ENCODE measurements around the gene HHAT.
"Not testable (repeated sequence)": the region's sequence is repeated elsewhere in the genome, so short reads cannot be mapped to it uniquely, and the experiment has no call there.

The HHAT gene

GRCh38 chr1:210645582-210646257 lies 317.0 kb downstream of the HHAT start:
- H3K4me3 ChIP-seq (ENCODE audit: low read length): no peak overlapping the region
- no peak for TF ChIP-seq ZNF274 (IDR thresholded peaks at IDR 0.05; ENCODE audit: low read depth, low read length)

- TF ChIP-seq ZNF274 (IDR thresholded peaks at IDR 0.05; ENCODE audit: low read depth, low read length): no peak
- H3K4me3 ChIP-seq (ENCODE audit: low read length): no peak overlapping the region
These were observed 317.5 kb downstream of the HHAT start for GRCh38 chr1:210646258-210646616.

GRCh38 chr1:210647406-210648333 lies 319.0 kb downstream of the HHAT start:
- no peak for TF ChIP-seq ZNF274 (IDR thresholded peaks at IDR 0.05; ENCODE audit: low read depth, low read length)
- H3K4me3 ChIP-seq (ENCODE audit: low read length): no peak overlapping the region

GRCh38 chr1:210648588-210649269 lies 320.0 kb downstream of the HHAT start:
- no peak for TF ChIP-seq ZNF274 (IDR thresholded peaks at IDR 0.05; ENCODE audit: low read depth, low read length)
- H3K4me3 ChIP-seq (ENCODE audit: low read length): no peak overlapping the region

- TF ChIP-seq ZNF274 (IDR thresholded peaks at IDR 0.05; ENCODE audit: low read depth, low read length): no peak
- H3K4me3 ChIP-seq (ENCODE audit: low read length): no peak overlapping the region
These were observed 321.7 kb downstream of the HHAT start for GRCh38 chr1:210650403-210650802.

GRCh38 chr1:210652329-210652954 lies 323.7 kb downstream of the HHAT start:
- no peak for TF ChIP-seq ZNF274 (IDR thresholded peaks at IDR 0.05; ENCODE audit: low read depth, low read length)
- H3K4me3 ChIP-seq (ENCODE audit: low read length): no peak overlapping the region

GRCh38 chr1:210653771-210654170 lies 325.1 kb downstream of the HHAT start:
- TF ChIP-seq ZNF274 (IDR thresholded peaks at IDR 0.05; ENCODE audit: low read depth, low read length): no peak
- H3K4me3 ChIP-seq (ENCODE audit: low read length): no peak overlapping the region

GRCh38 chr1:210654176-210654981 lies 325.7 kb downstream of the HHAT start:
- H3K4me3 ChIP-seq (ENCODE audit: low read length): no peak overlapping the region
- TF ChIP-seq ZNF274 (IDR thresholded peaks at IDR 0.05; ENCODE audit: low read depth, low read length): no peak

- no peak overlapping the region for H3K4me3 ChIP-seq (ENCODE audit: low read length)
- no peak for TF ChIP-seq ZNF274 (IDR thresholded peaks at IDR 0.05; ENCODE audit: low read depth, low read length)
These were observed 326.8 kb downstream of the HHAT start for GRCh38 chr1:210655511-210655910.

- no peak overlapping the region for H3K4me3 ChIP-seq (ENCODE audit: low read length)
- TF ChIP-seq ZNF274 (IDR thresholded peaks at IDR 0.05; ENCODE audit: low read depth, low read length): no peak
These were observed 329.1 kb downstream of the HHAT start for GRCh38 chr1:210657806-210658205.

GRCh38 chr1:210661520-210661919 lies 332.8 kb downstream of the HHAT start:
- not testable (repeated sequence) for H3K4me3 ChIP-seq (ENCODE audit: low read length)

- TF ChIP-seq ZNF274 (IDR thresholded peaks at IDR 0.05; ENCODE audit: low read depth, low read length): no peak
- no peak overlapping the region for H3K4me3 ChIP-seq (ENCODE audit: low read length)
These were observed 333.8 kb downstream of the HHAT start for GRCh38 chr1:210662291-210663050.

All from GM08714 (cell line).